HepG2 (cell line): ENCODE measurements around the gene DPEP2NB. TPM values are rescaled to one million over a fixed set of nuclear protein-coding genes. Genes with fewer than 3 reads are reported as not detected.

Experiments used
- AFF4 ChIP-seq: sonication (generic); formaldehyde crosslinking; IDR thresholded peaks from 2 replicates; pipeline ENCODE4 v1.4.0; 2020; ENCODE audit warnings: missing genetic modification reagents
- AHR ChIP-seq: IDR thresholded peaks from 2 replicates; pipeline ENCODE4 v1.6.1; 2018; ENCODE audit warnings: missing genetic modification reagents, missing compliant biosample characterization
- ATF7 ChIP-seq, 2 experiments: fragments of 450-650 bp in 1 of 2; sonication (generic) in 1 of 2; formaldehyde crosslinking in 1 of 2; IDR thresholded peaks; 2 replicates each; pipeline versions ENCODE4 v1.4.0 to v1.6.1; 2016 to 2020; ENCODE audit warnings: antibody characterized with exemption in 1 of 2, mild to moderate bottlenecking in 1 of 2, missing genetic modification reagents in 1 of 2
- HBP1 ChIP-seq: IDR thresholded peaks from 2 replicates; pipeline ENCODE4 v1.6.1; 2016; ENCODE audit warnings: low read depth, control low read depth
- HNRNPUL1 ChIP-seq: fragments of 200-400 bp; formaldehyde crosslinking; IDR thresholded peaks from 2 replicates; pipeline ENCODE4 v1.6.1; 2017; ENCODE audit warnings: low read depth, mild to moderate bottlenecking, low read length, moderate library complexity
- IRF9 ChIP-seq: sonication (generic); formaldehyde crosslinking; IDR thresholded peaks from 2 replicates; pipeline ENCODE4 v1.8.0; 2022; ENCODE audit warnings: missing genetic modification reagents, mild to moderate bottlenecking, borderline replicate concordance
- KLF11 ChIP-seq: IDR thresholded peaks from 2 replicates; pipeline ENCODE4 v1.6.1; 2016; ENCODE audit warnings: missing compliant biosample characterization
- MXD4 ChIP-seq: IDR thresholded peaks from 2 replicates; pipeline ENCODE4 v1.6.1; 2016; ENCODE audit warnings: mild to moderate bottlenecking, missing biosample characterization, missing genetic modification reagents
- MYC ChIP-seq: sonication (generic); formaldehyde crosslinking; IDR thresholded peaks from 2 replicates; pipeline ENCODE4 v1.9.0; 2021; ENCODE audit warnings: missing genetic modification reagents, borderline replicate concordance
- NFATC3 ChIP-seq: sonication (generic); formaldehyde crosslinking; IDR thresholded peaks from 2 replicates; pipeline ENCODE4 v1.5.1; 2020; ENCODE audit warnings: mild to moderate bottlenecking, missing genetic modification reagents
- RBFOX2 ChIP-seq: fragments of 200-400 bp; formaldehyde crosslinking; IDR thresholded peaks from 2 replicates; pipeline ENCODE4 v1.6.1; 2017; ENCODE audit warnings: low read depth, mild to moderate bottlenecking, low read length
- THAP11 ChIP-seq: IDR thresholded peaks from 2 replicates; pipeline ENCODE4 v1.6.1; 2016; ENCODE audit warnings: missing biosample characterization, missing genetic modification reagents
- TIGD3 ChIP-seq: sonication (generic); formaldehyde crosslinking; IDR thresholded peaks from 2 replicates; pipeline ENCODE4 v1.5.1; 2020; ENCODE audit warnings: mild to moderate bottlenecking, missing genetic modification reagents, borderline replicate concordance
- ZBTB25 ChIP-seq: IDR thresholded peaks from 2 replicates; pipeline ENCODE4 v1.6.1; 2018; ENCODE audit warnings: missing genetic modification reagents
- ZBTB38 ChIP-seq: sonication (generic); formaldehyde crosslinking; IDR thresholded peaks from 2 replicates; pipeline ENCODE4 v1.5.1; 2020; ENCODE audit warnings: mild to moderate bottlenecking, missing genetic modification reagents
- ZBTB39 ChIP-seq: sonication (generic); formaldehyde crosslinking; IDR thresholded peaks from 2 replicates; pipeline ENCODE4 v1.5.0; 2020; ENCODE audit warnings: missing genetic modification reagents
- ZNF468 ChIP-seq: sonication (generic); formaldehyde crosslinking; IDR thresholded peaks from 2 replicates; pipeline ENCODE4 v1.8.0; 2022; ENCODE audit warnings: mild to moderate bottlenecking, moderate library complexity, missing genetic modification reagents
- polyA plus RNA-seq, 8 experiments: library from polyadenylated mRNA; depleted of rRNA in 3 of 8; stranded (reverse) in 7 of 8; unstranded in 1 of 8; fragments of >200 nt; fragmentation: Illumina TruSeq in 4 of 8; extraction: Trizol in 4 of 8; gene quantifications; 2 replicates each; pipeline versions ENCODE4 v1.2.1 to v1.2.3, GENCODE V29; 2011 to 2016; ENCODE audit warnings: low read depth in 4 of 8, missing spikeins in 1 of 8, mixed read lengths in 1 of 8; ENCODE audit not compliant: insufficient read depth in 1 of 8
- total RNA-seq, 5 experiments: library from RNA; depleted of rRNA; stranded (reverse); fragments of >200 nt; fragmentation: Illumina TruSeq; extraction: Trizol; gene quantifications; 2 replicates each; pipeline ENCODE4 v1.2.3, GENCODE V29; 2016; ENCODE audit warnings: low read depth in 1 of 5

Gene DPEP2NB
- total and polyA plus RNA-seq, 2 of the 13 experiments (the other 11 are each of a cell fraction or from before 2014, with no cell fraction given), result not detected

GRCh38 chr16:68022728-68023537 lies 7.2 kb upstream of the DPEP2NB start, which contains the start of the genes DDX28 and DUS2 (continued):
- TF ChIP-seq AFF4 (CRISPR knock-in tag) (no peak), ZBTB38 (peak; percentile 93), THAP11 (CRISPR knock-in tag) (peak; percentile 96), HNRNPUL1 (no peak), NFATC3 (CRISPR knock-in tag) (0 out of 2 replicates have a peak, but pooled peaks have one; percentile 64), ATF7 (IDR thresholded peaks at IDR 0.05) (peak; percentile 97), ATF7 (CRISPR knock-in tag; IDR thresholded peaks at IDR 0.05) (peak; percentile 93), KLF11 (peak; percentile 60; the same call in 1 of the 2 replicates), MXD4 (peak; percentile 98), MYC (peak; percentile 100), AHR (CRISPR knock-in tag) (peak; percentile 98), ZBTB25 (peak; percentile 83), IRF9 (peak; percentile 90; the same call in 1 of the 2 replicates), ZNF468 (CRISPR knock-in tag) (peak; percentile 97), HBP1 (CRISPR knock-in tag) (peak; percentile 99), TIGD3 (CRISPR knock-in tag) (0 out of 2 replicates have a peak, but pooled peaks have one; percentile 63), ZBTB39 (CRISPR knock-in tag) (no peak), RBFOX2 (peak; percentile 99)
